ENCODE measurements around the gene KLF5. TPM values are rescaled to one million over a fixed set of nuclear protein-coding genes. Genes with fewer than 3 reads are reported as not detected.
A peak's percentile ranks its signal among the peaks of the same experiment; 100 is the strongest.

The KLF5 gene
- total RNA-seq, 1 donor from 2014 or later = 189 TPM

DNA sequence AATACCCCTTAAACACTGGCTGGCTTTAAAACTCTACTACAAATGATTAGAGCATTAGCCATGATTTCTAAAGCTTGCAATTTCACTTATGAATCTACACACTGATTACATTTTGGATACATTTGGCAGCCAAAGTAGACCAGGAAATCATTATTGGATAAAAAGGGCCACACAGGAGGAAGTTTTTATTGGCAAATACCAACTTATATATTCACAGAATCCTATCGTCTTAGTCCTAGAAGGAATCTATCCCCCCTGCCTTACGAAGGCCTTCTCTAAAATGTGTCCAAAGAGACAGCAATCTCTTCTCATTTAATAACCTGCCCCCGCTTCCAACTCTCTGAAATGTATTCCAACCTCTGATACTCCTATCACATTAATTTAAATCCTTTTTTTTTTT, 52.5 kb downstream of the KLF5 start:
- H3K4me1 Mint-ChIP-seq (ENCODE audit: unreplicated experiment) = peaks cover 21% of the 10 kb centered on the region
- no peak for DNase-seq (ENCODE audit: extremely low spot score, unreplicated experiment)
- H3K27me3 Mint-ChIP-seq = no peaks in the 10 kb centered on the region
- H3K9me3 Mint-ChIP-seq = no peaks in the 10 kb centered on the region
- peak overlapping the region; percentile 27 for H3K4me3 Mint-ChIP-seq
- no peak for TF ChIP-seq CTCF (conservative IDR thresholded peaks at IDR 0.05)
- peaks cover 4% of the 10 kb centered on the region for H3K36me3 Mint-ChIP-seq
- peak overlapping the region; percentile 86 for H3K27ac Mint-ChIP-seq

GRCh38 chr13:73119612-73120011, 60.8 kb downstream of the KLF5 start:
- no peaks in the 10 kb centered on the region for H3K27me3 Mint-ChIP-seq
- H3K36me3 Mint-ChIP-seq = peaks cover 5% of the 10 kb centered on the region
- H3K4me1 Mint-ChIP-seq (ENCODE audit: unreplicated experiment) = no peaks in the 10 kb centered on the region

More at GRCh38 chr13:73119612-73120011, 60.8 kb downstream of the KLF5 start:
- no peak overlapping the region for H3K4me3 Mint-ChIP-seq
- DNase-seq (ENCODE audit: extremely low spot score, unreplicated experiment) = no peak
- no peak overlapping the region for H3K27ac Mint-ChIP-seq
- TF ChIP-seq CTCF (conservative IDR thresholded peaks at IDR 0.05) = no peak
- H3K9me3 Mint-ChIP-seq = peaks cover 10% of the 10 kb centered on the region

All from type B pancreatic cell (in vitro differentiated cells).